Chondrocyte (in vitro differentiated cells): ENCODE measurements around the gene DTX3. TPM values are rescaled to one million over a fixed set of nuclear protein-coding genes. Genes with fewer than 3 reads are reported as not detected.
A peak's percentile ranks its signal among the peaks of the same experiment; 100 is the strongest.

Experiments
- DNase-seq: peaks from one replicate; pipeline ENCODE4 v3.0.0; 2021; ENCODE audit warnings: mixed read lengths, low spot score
- H3K27ac Mint-ChIP-seq: one replicate; pipeline ENCODE4 v1.8.0; 2021; ENCODE audit warnings: mild to moderate bottlenecking, moderate library complexity, mixed read lengths; ENCODE audit not compliant: unreplicated experiment
- H3K27me3 Mint-ChIP-seq: 2 replicates; pipeline ENCODE4 v1.8.0; 2021; ENCODE audit warnings: low read depth, mixed read lengths
- H3K36me3 Mint-ChIP-seq: 2 replicates; pipeline ENCODE4 v1.8.0; 2021; ENCODE audit warnings: low read depth, mixed read lengths
- H3K4me1 Mint-ChIP-seq: 2 replicates; pipeline ENCODE4 v1.8.0; 2021; ENCODE audit warnings: low read depth, mild to moderate bottlenecking, mixed read lengths
- H3K4me3 Mint-ChIP-seq: one replicate; pipeline ENCODE4 v1.8.0; 2021; ENCODE audit warnings: mild to moderate bottlenecking, moderate library complexity, mixed read lengths; ENCODE audit not compliant: unreplicated experiment
- H3K9me3 Mint-ChIP-seq: 2 replicates; pipeline ENCODE4 v1.8.0; 2021; ENCODE audit warnings: low read depth, mixed read lengths
- CTCF ChIP-seq: fragments of 200-600 bp; sonication (generic); IDR thresholded peaks from 2 replicates; pipeline ENCODE4 v1.5.0; 2021; ENCODE audit warnings: antibody characterized with exemption, mild to moderate bottlenecking, moderate library complexity
- total RNA-seq: library from RNA; stranded (reverse); gene quantifications from 3 replicates; pipeline ENCODE4 v1.2.1, GENCODE V29; 2021

Gene DTX3
- total RNA-seq, 1 donor from 2014 or later, result 29.8 TPM

GRCh38 chr12:57579677-57580465 lies 24.8 kb upstream of the DTX3 start:
- no peaks in the 10 kb centered on the region for H3K27me3 Mint-ChIP-seq

GRCh38 chr12:57580466-57580795 lies 24.2 kb upstream of the DTX3 start:
- DNase-seq, result no peak
- H3K4me3 Mint-ChIP-seq, result no peak overlapping the region
- no peaks in the 10 kb centered on the region for H3K9me3 Mint-ChIP-seq
- no peak for TF ChIP-seq CTCF
- no peaks in the 10 kb centered on the region for H3K4me1 Mint-ChIP-seq
- no peak overlapping the region for H3K27ac Mint-ChIP-seq
- H3K27me3 Mint-ChIP-seq, result no peaks in the 10 kb centered on the region
- peaks cover 21% of the 10 kb centered on the region for H3K36me3 Mint-ChIP-seq

More at GRCh38 chr12:57579677-57580465, 24.8 kb upstream of the DTX3 start:
- H3K36me3 Mint-ChIP-seq, result peaks cover 24% of the 10 kb centered on the region
- no peaks in the 10 kb centered on the region for H3K4me1 Mint-ChIP-seq
- no peak overlapping the region for H3K27ac Mint-ChIP-seq
- H3K9me3 Mint-ChIP-seq, result no peaks in the 10 kb centered on the region
- no peak for TF ChIP-seq CTCF
- DNase-seq, result no peak
- no peak overlapping the region for H3K4me3 Mint-ChIP-seq

- Mint-ChIP-seq H3K27me3 (no peaks in the 10 kb centered on the region), H3K36me3 (peaks cover 9% of the 10 kb centered on the region), H3K4me3 (no peak overlapping the region), H3K9me3 (no peaks in the 10 kb centered on the region), H3K27ac (no peak overlapping the region), H3K4me1 (no peaks in the 10 kb centered on the region)
- DNase-seq, result no peak
- TF ChIP-seq CTCF, result no peak
These were observed 22.8 kb upstream of the DTX3 start for GRCh38 chr12:57581802-57582201.

- Mint-ChIP-seq H3K27ac (no peak overlapping the region), H3K36me3 (peaks cover 9% of the 10 kb centered on the region), H3K4me1 (no peaks in the 10 kb centered on the region), H3K9me3 (no peaks in the 10 kb centered on the region), H3K4me3 (no peak overlapping the region), H3K27me3 (no peaks in the 10 kb centered on the region)
- no peak for TF ChIP-seq CTCF
- no peak for DNase-seq
These were observed 22.2 kb upstream of the DTX3 start for GRCh38 chr12:57582440-57582839.

- Mint-ChIP-seq H3K9me3 (no peaks in the 10 kb centered on the region), H3K36me3 (peaks cover 9% of the 10 kb centered on the region), H3K4me1 (no peaks in the 10 kb centered on the region), H3K27me3 (no peaks in the 10 kb centered on the region), H3K27ac (no peak overlapping the region), H3K4me3 (no peak overlapping the region)
- DNase-seq, result no peak
- peak; percentile 98 for TF ChIP-seq CTCF
These were observed 21.4 kb upstream of the DTX3 start for GRCh38 chr12:57583008-57583831.
